Panc1 (cell line): ENCODE measurements around the gene TCOF1. TPM values are rescaled to one million over a fixed set of nuclear protein-coding genes. Genes with fewer than 3 reads are reported as not detected.

Source experiments
- ATAC-seq: fragments of 200-7000 bp; cut with Tn5 transposase; 2 replicates; pipeline ENCODE4 v1.9.1; 2020; ENCODE audit warnings: mild to moderate bottlenecking, moderate library complexity
- BruUV-seq: library from RNA; stranded (reverse); fragments of 400-500 nt; replicated peaks from 2 replicates; lab custom pipeline; 2021; lab: Mats Ljungman, UMichigan
- CTCF ChIA-PET: fragments of 300-600 bp; sonication (Branson Sonifier 250); formaldehyde crosslinking; loops from one replicate; lab custom pipeline; 2022; ENCODE audit warnings: antibody characterized with exemption; lab: Charles Lee
- POLR2A ChIA-PET: fragments of 300-600 bp; sonication (Branson Sonifier 250); formaldehyde crosslinking; loops from one replicate; lab custom pipeline; 2022; ENCODE audit warnings: antibody characterized with exemption; lab: Charles Lee
- DNase-seq: peaks from one replicate; pipeline ENCODE4 v3.0.0-alpha.2; 2010; ENCODE audit warnings: low read depth, low spot score
- H3K27ac ChIP-seq: 2 replicates; pipeline ENCODE4 v1.5.1; 2011; ENCODE audit warnings: mild to moderate bottlenecking, low read length, inconsistent platforms
- H3K27me3 ChIP-seq: fragments of 200-500 bp; sonication (Bioruptor generic); 2 replicates; pipeline ENCODE4 v1.6.0; 2014; ENCODE audit warnings: low read length, inconsistent platforms; ENCODE audit not compliant: control insufficient read depth, insufficient read depth
- H3K36me3 ChIP-seq: fragments of 200-500 bp; sonication (Bioruptor generic); 2 replicates; pipeline ENCODE4 v1.5.1; 2014; ENCODE audit warnings: inconsistent platforms, mild to moderate bottlenecking, low read length, moderate library complexity; ENCODE audit not compliant: control insufficient read depth, insufficient read depth
- H3K4me1 ChIP-seq: 2 replicates; pipeline ENCODE4 v1.5.1; 2011; ENCODE audit warnings: inconsistent platforms, mild to moderate bottlenecking, low read length, moderate library complexity; ENCODE audit not compliant: control insufficient read depth, insufficient read depth
- H3K4me3 ChIP-seq, 2 experiments: 2 replicates each; pipeline ENCODE4 v1.5.1; 2011 to 2012; ENCODE audit warnings: low read depth in 2 of 2, low read length in 2 of 2, mild to moderate bottlenecking in 2 of 2, inconsistent platforms in 1 of 2, moderate library complexity in 1 of 2
- H3K9me3 ChIP-seq: fragments of 200-500 bp; sonication (Bioruptor generic); 2 replicates; pipeline ENCODE4 v1.5.1; 2014; ENCODE audit warnings: low read depth, mild to moderate bottlenecking, inconsistent platforms, low read length, moderate library complexity; ENCODE audit not compliant: control insufficient read depth, insufficient read depth
- POLR2AphosphoS5 ChIP-seq: IDR thresholded peaks from 2 replicates; pipeline ENCODE4 v1.6.1; 2012; ENCODE audit warnings: mild to moderate bottlenecking, low read depth, low read length, moderate library complexity
- SIN3A ChIP-seq: IDR thresholded peaks from 2 replicates; pipeline ENCODE4 v1.6.1; 2012; ENCODE audit warnings: low read depth, mild to moderate bottlenecking, low read length, moderate library complexity, borderline replicate concordance; ENCODE audit not compliant: insufficient read depth
- TCF7L2 ChIP-seq: IDR thresholded peaks from 2 replicates; pipeline ENCODE4 v1.6.1; 2011; ENCODE audit warnings: mild to moderate bottlenecking, low read depth, low read length, inconsistent platforms
- in situ Hi-C: cut with HindIII; loops from 2 replicates; pipeline ENCODE4 v1.10.0; 2016; ENCODE audit warnings: low sequenced_read_pairs, low pct_unique_long_range_greater_than_20kb
- intact Hi-C: fragments of 100-400 bp; cut with micrococcal nuclease; formaldehyde crosslinking; loops from one replicate; pipeline ENCODE4 v1.10.0; 2022; ENCODE audit not compliant: unreplicated experiment
- total RNA-seq: library from RNA; stranded (reverse); gene quantifications from one replicate; pipeline ENCODE4 v1.2.1, GENCODE V29; 2021; ENCODE audit not compliant: unreplicated experiment
- TF ChIP-seq, protein P1 (sequence below): fragments of 450-650 bp; IDR thresholded peaks from 2 replicates; pipeline ENCODE4 v1.5.1; 2017; ENCODE audit warnings: mild to moderate bottlenecking
- TF ChIP-seq, protein P2 (sequence below), 2 experiments: IDR thresholded peaks; 2 replicates each; pipeline ENCODE4 v1.6.1; 2011 to 2012; ENCODE audit warnings: low read depth in 2 of 2, control low read depth in 1 of 2, low read length in 1 of 2, mild to moderate bottlenecking in 1 of 2, moderate library complexity in 1 of 2; ENCODE audit not compliant: insufficient read depth in 1 of 2

TCOF1 gene
- total RNA-seq, 1 experiment from 2014 or later, result 92.8 TPM

DNA sequence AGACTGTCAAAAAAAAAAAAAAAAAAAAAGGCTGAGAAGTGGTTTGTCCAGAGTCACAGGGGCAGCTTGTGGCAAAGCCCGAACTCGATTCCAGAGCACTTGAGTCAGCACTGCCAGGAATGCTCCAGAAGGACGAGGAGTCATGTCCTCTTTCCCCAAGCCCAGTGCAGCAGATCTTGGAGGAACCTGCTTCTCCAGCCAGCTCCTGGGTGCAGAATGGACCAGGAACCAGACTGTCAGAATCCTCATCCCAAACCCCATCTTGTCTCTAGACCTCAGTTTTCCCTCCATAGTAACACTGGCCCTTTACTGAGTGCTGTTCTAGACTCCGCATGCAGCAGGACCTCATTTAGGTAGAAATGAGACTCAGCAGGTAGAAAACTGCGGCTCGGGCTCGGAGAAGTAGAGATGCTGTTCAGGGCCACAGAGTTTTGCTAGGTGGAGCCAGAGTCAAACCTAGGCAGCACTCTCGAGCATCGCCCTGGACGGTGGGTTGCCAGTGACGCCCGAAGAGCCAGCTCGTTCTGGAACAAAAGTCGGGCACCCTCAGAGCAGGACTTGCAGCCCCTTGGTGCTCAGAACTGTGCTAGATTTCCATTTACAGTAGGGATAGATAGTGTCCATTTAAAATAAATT is 39.8 kb downstream of the TCOF1 start:
- no peak for DNase-seq
- peaks cover 7% of the 10 kb centered on the region for H3K36me3 ChIP-seq
- no peaks in the 10 kb centered on the region for H3K9me3 ChIP-seq
- no peaks in the 10 kb centered on the region for H3K4me1 ChIP-seq
- no peak overlapping the region for H3K4me3 ChIP-seq
- no peaks in the 10 kb centered on the region for H3K27me3 ChIP-seq
- in situ Hi-C loops (no loop called here), intact Hi-C loops (no loop called here)
- no peak overlapping the region for H3K27ac ChIP-seq
- POLR2A ChIA-PET, result interaction anchor here (0.6 kb wide), 1 partner anchor 19 kb away, joined by 3 read pairs; no protein-coding TSS in a partner anchor
- TF ChIP-seq, protein P1, sequence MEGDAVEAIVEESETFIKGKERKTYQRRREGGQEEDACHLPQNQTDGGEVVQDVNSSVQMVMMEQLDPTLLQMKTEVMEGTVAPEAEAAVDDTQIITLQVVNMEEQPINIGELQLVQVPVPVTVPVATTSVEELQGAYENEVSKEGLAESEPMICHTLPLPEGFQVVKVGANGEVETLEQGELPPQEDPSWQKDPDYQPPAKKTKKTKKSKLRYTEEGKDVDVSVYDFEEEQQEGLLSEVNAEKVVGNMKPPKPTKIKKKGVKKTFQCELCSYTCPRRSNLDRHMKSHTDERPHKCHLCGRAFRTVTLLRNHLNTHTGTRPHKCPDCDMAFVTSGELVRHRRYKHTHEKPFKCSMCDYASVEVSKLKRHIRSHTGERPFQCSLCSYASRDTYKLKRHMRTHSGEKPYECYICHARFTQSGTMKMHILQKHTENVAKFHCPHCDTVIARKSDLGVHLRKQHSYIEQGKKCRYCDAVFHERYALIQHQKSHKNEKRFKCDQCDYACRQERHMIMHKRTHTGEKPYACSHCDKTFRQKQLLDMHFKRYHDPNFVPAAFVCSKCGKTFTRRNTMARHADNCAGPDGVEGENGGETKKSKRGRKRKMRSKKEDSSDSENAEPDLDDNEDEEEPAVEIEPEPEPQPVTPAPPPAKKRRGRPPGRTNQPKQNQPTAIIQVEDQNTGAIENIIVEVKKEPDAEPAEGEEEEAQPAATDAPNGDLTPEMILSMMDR, result no peak
- TF ChIP-seq TCF7L2, result no peak
- no peak for TF ChIP-seq POLR2AphosphoS5
- TF ChIP-seq, protein P2, sequence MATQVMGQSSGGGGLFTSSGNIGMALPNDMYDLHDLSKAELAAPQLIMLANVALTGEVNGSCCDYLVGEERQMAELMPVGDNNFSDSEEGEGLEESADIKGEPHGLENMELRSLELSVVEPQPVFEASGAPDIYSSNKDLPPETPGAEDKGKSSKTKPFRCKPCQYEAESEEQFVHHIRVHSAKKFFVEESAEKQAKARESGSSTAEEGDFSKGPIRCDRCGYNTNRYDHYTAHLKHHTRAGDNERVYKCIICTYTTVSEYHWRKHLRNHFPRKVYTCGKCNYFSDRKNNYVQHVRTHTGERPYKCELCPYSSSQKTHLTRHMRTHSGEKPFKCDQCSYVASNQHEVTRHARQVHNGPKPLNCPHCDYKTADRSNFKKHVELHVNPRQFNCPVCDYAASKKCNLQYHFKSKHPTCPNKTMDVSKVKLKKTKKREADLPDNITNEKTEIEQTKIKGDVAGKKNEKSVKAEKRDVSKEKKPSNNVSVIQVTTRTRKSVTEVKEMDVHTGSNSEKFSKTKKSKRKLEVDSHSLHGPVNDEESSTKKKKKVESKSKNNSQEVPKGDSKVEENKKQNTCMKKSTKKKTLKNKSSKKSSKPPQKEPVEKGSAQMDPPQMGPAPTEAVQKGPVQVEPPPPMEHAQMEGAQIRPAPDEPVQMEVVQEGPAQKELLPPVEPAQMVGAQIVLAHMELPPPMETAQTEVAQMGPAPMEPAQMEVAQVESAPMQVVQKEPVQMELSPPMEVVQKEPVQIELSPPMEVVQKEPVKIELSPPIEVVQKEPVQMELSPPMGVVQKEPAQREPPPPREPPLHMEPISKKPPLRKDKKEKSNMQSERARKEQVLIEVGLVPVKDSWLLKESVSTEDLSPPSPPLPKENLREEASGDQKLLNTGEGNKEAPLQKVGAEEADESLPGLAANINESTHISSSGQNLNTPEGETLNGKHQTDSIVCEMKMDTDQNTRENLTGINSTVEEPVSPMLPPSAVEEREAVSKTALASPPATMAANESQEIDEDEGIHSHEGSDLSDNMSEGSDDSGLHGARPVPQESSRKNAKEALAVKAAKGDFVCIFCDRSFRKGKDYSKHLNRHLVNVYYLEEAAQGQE (IDR thresholded peaks at IDR 0.05; ENCODE audit: insufficient read depth in 1 of 2, low read depth in 2 of 2, low read length in 1 of 2), result no peak
- TF ChIP-seq SIN3A, result no peak
- CTCF ChIA-PET, result interaction anchor here (0.6 to 2.0 kb wide), 4 partner anchors 13 to 362 kb away, joined by 3 to 9 read pairs (median 4); partner anchors contain the start of gene DCTN4
- BruUV-seq, result no TSS peak
- ATAC-seq, result no peak

DNA sequence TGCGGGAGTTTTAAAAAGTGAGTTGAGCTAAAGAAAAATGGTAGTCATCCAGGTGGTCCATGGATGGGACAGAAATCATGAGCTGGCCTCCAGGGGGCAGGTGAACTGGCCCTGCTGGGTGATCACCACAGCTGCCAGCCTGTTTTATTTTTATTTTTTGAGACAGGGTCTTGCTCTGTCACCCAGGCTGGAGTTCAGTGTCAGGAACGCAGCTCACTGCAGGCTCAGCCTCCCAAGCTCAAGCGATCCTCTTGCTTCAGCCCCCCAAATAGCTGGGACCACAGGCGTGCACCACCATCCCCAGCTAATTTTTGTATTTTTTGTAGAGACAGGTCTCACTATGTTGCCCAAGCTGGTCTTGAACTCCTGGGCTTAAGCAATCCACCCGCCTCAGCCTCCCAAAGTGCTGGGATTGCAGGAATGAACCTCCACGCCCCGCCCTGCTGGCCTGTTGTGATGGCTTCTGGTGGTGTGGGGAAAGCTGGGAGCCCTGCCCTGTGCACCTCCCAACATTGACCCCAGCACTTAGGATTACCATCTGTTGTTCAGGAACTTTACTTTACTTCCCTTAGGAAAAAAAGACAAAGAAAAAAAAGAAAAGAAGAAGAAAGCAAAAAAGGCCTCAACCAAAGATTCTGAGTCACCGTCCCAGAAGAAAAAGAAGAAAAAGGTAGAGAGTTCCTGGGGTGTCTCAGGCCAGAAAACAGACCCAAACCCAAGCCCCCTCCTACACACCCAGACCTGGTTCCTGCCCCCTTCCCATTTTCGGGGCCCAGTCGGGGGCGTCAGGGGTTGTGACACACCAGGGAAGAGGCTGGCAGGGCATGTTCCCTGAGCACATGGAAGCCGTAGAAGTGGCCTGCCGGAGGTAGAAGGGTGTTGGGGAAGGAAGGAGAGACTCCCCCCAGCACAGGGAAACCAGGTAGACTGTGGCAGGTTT is 40.6 kb downstream of the TCOF1 start:
- POLR2A ChIA-PET, result interaction anchor here (0.6 kb wide), 1 partner anchor 18 kb away, joined by 3 read pairs; no protein-coding TSS in a partner anchor

More for the DNA sequence above, 40.6 kb downstream of the TCOF1 start:
- no peak for ATAC-seq
- CTCF ChIA-PET, result interaction anchor here (1.6 to 2.0 kb wide), 2 partner anchors 13 to 38 kb away, joined by 4 to 9 read pairs; no protein-coding TSS in a partner anchor
- no TSS peak for BruUV-seq
- TF ChIP-seq SIN3A (no peak), TCF7L2 (no peak), POLR2AphosphoS5 (no peak)
- TF ChIP-seq, protein P2 (IDR thresholded peaks at IDR 0.05; ENCODE audit: insufficient read depth in 1 of 2, low read depth in 2 of 2, low read length in 1 of 2), result no peak
- TF ChIP-seq, protein P1, result no peak; the same call in 1 of the 2 replicates
- Histone ChIP-seq H3K9me3 (no peaks in the 10 kb centered on the region), H3K4me3 (no peak overlapping the region), H3K36me3 (peaks cover 7% of the 10 kb centered on the region; the same call in 1 of the 2 replicates), H3K27me3 (no peaks in the 10 kb centered on the region), H3K4me1 (no peaks in the 10 kb centered on the region), H3K27ac (no peak overlapping the region)
- in situ Hi-C loops, result no loop called here
- no peak for DNase-seq
- intact Hi-C loops, result no loop called here
